Measurements from ENCODE around the gene ARHGAP9.

- TF ChIP-seq YY1 (IDR thresholded peaks at IDR 0.05; ENCODE audit: insufficient read depth, insufficient read length): no peak
- TF ChIP-seq ZNF274 (IDR thresholded peaks at IDR 0.05; ENCODE audit: low read depth, low read length): no peak
- no peak for TF ChIP-seq SUZ12 (IDR thresholded peaks at IDR 0.05; ENCODE audit: extremely low read depth, insufficient read depth, insufficient read length)
Measured at GRCh38 chr12:57496822-57497221, 17.2 kb upstream of the ARHGAP9 start.
